GM23248 (cell line): ENCODE results near the gene MLF2.

Experiments used
- EZH2 ChIP-seq: fragments of 200-600 bp; sonication (generic); IDR thresholded peaks from 2 replicates; pipeline ENCODE4 v1.6.1; 2018; ENCODE audit warnings: antibody characterized with exemption, mild to moderate bottlenecking; ENCODE audit not compliant: insufficient read depth, poor library complexity, severe bottlenecking
- EZH2phosphoT487 ChIP-seq: fragments of 200-600 bp; sonication (generic); IDR thresholded peaks from 2 replicates; pipeline ENCODE4 v1.6.1; 2018; ENCODE audit warnings: antibody characterized with exemption, moderate library complexity, mild to moderate bottlenecking, low read depth; ENCODE audit not compliant: insufficient read depth

GRCh38 chr12:6770094-6770493, 17.2 kb upstream of the MLF2 start:
- no peak for TF ChIP-seq EZH2
- no peak for TF ChIP-seq EZH2phosphoT487
